Thyroid gland (tissue), 4 donors: Measurements from ENCODE around the gene MAPK1IP1L. TPM values are rescaled to one million over a fixed set of nuclear protein-coding genes. Genes with fewer than 3 reads are reported as not detected.

ENCODE experiments used
- DNase-seq, 2 donors: peaks; one replicate each; pipeline ENCODE4 v3.0.0-alpha.2; 2019
- H3K27ac ChIP-seq, 3 donors: fragments of 200-600 bp; sonication (generic); 1 replicate in 2 of 3; 2 replicates in 1 of 3; pipeline ENCODE4 v1.5.1; 2016 to 2019; ENCODE audit warnings: mild to moderate bottlenecking in 1 of 3, moderate library complexity in 1 of 3
- H3K27me3 ChIP-seq: fragments of 200-600 bp; sonication (generic); one replicate; pipeline ENCODE4 v1.5.1; 2019
- H3K36me3 ChIP-seq, 2 donors: fragments of 200-600 bp; sonication (generic); one replicate each; pipeline ENCODE4 v1.5.1; 2016 to 2019
- H3K4me1 ChIP-seq, 2 donors: fragments of 200-600 bp; sonication (generic); one replicate each; pipeline ENCODE4 v1.5.1; 2017 to 2019
- H3K4me3 ChIP-seq, 3 donors: fragments of 200-600 bp; sonication (generic); replicated peaks in 1 of 3; 1 replicate in 2 of 3; 2 replicates in 1 of 3; pipeline ENCODE4 v1.5.1; 2016; ENCODE audit warnings: mild to moderate bottlenecking in 1 of 3
- H3K9me3 ChIP-seq: fragments of 200-600 bp; sonication (generic); one replicate; pipeline ENCODE4 v1.5.1; 2017
- POLR2A ChIP-seq, 2 donors: fragments of 450-650 bp; IDR thresholded peaks; one replicate each; pipeline ENCODE4 v1.6.1; 2017; ENCODE audit warnings: antibody characterized with exemption in 2 of 2, mild to moderate bottlenecking in 2 of 2, moderate library complexity in 1 of 2
- WGBS, 2 donors: methylation state at CpG; one replicate each; pipeline ENCODE4 v1.1.5; 2017; 5-methylcytosine and 5-hydroxymethylcytosine counted together
- intact Hi-C: fragments of 100-400 bp; cut with DNase I; formaldehyde crosslinking; loops from one replicate; pipeline ENCODE4 v1.15.1; 2023
- total RNA-seq, 4 donors: library from RNA; depleted of rRNA; stranded (reverse); fragments of >200 nt; gene quantifications; one replicate each; pipeline ENCODE4 v1.2.3, GENCODE V29; 2016
- TF ChIP-seq, protein P1 (sequence below), 6 experiments: fragments of 200-600 bp in 3 of 6; fragments of 450-650 bp in 3 of 6; sonication (generic) in 3 of 6; IDR thresholded peaks; one replicate each; pipeline ENCODE4 v1.5.1; 2016 to 2019; ENCODE audit warnings: antibody characterized with exemption in 6 of 6, mild to moderate bottlenecking in 2 of 6, inconsistent platforms in 1 of 6, moderate library complexity in 1 of 6

The MAPK1IP1L gene
- total RNA-seq, 4 donors from 2014 or later: 56.6 to 89.9 (median 69.6) TPM

DNA sequence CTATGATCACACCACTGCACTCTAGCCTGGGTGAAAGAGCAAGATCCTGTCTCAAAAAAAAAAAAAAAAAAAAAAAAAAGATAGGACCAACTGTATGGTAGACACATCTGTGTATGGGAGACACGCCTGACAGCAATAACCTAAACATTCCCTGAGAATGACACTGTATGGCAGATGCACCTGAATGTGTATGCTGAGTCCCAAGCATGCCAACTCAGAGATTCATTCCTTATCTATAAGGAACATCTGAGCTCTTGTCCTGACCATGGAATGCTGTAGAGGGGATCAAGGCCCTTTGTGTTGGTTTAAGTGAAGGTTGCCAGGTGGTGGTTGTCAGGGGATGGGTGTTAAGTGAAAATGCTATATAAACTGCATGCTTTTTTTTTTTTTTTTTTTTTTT is 58.4 kb downstream of the MAPK1IP1L start:
- H3K27ac ChIP-seq: no peak overlapping the region

GRCh38 chr14:55111122-55111708 is 59.8 kb downstream of the MAPK1IP1L start:
- peaks cover 6 to 19% of the 10 kb centered on the region in 2 donors for H3K4me1 ChIP-seq
- H3K4me3 ChIP-seq: no peak overlapping the region
- 94 to 95% methylated on average over 10 of the region's 10 CpGs for WGBS, 2 donors
- H3K36me3 ChIP-seq: no peaks in the 10 kb centered on the region
- H3K9me3 ChIP-seq: no peaks in the 10 kb centered on the region
- DNase-seq: no peak
- no peak for TF ChIP-seq POLR2A (IDR thresholded peaks at IDR 0.05)
- TF ChIP-seq, protein P1, sequence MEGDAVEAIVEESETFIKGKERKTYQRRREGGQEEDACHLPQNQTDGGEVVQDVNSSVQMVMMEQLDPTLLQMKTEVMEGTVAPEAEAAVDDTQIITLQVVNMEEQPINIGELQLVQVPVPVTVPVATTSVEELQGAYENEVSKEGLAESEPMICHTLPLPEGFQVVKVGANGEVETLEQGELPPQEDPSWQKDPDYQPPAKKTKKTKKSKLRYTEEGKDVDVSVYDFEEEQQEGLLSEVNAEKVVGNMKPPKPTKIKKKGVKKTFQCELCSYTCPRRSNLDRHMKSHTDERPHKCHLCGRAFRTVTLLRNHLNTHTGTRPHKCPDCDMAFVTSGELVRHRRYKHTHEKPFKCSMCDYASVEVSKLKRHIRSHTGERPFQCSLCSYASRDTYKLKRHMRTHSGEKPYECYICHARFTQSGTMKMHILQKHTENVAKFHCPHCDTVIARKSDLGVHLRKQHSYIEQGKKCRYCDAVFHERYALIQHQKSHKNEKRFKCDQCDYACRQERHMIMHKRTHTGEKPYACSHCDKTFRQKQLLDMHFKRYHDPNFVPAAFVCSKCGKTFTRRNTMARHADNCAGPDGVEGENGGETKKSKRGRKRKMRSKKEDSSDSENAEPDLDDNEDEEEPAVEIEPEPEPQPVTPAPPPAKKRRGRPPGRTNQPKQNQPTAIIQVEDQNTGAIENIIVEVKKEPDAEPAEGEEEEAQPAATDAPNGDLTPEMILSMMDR (IDR thresholded peaks at IDR 0.05): no peak
- intact Hi-C loops: no loop called here
- H3K27me3 ChIP-seq: no peaks in the 10 kb centered on the region
- H3K27ac ChIP-seq: no peak overlapping the region

More for the DNA sequence above, 58.4 kb downstream of the MAPK1IP1L start:
- DNase-seq: no peak
- intact Hi-C loops: no loop called here
- Histone ChIP-seq H3K4me1 (peaks cover 6 to 29% of the 10 kb centered on the region in 2 donors), H3K36me3 (no peaks in the 10 kb centered on the region), H3K4me3 (no peak overlapping the region), H3K9me3 (no peaks in the 10 kb centered on the region), H3K27me3 (no peaks in the 10 kb centered on the region)
- WGBS, 2 donors: 92 to 100% methylated on average over 1 of the region's 1 CpG
- TF ChIP-seq, protein P1 (IDR thresholded peaks at IDR 0.05): no peak

GRCh38 chr14:55114720-55115119 is 63.3 kb downstream of the MAPK1IP1L start:
- TF ChIP-seq POLR2A (IDR thresholded peaks at IDR 0.05): no peak
- TF ChIP-seq, protein P1 (IDR thresholded peaks at IDR 0.05): no peak
- 84% methylated on average over 2 of the region's 2 CpGs for WGBS, 2 donors
- no peak overlapping the region for H3K4me3 ChIP-seq
- no peaks in the 10 kb centered on the region for H3K36me3 ChIP-seq
- H3K9me3 ChIP-seq: no peaks in the 10 kb centered on the region
- no peak for DNase-seq
- no peaks in the 10 kb centered on the region for H3K27me3 ChIP-seq
- intact Hi-C loops: no loop called here
- peaks cover 0 to 26% of the 10 kb centered on the region in 2 donors for H3K4me1 ChIP-seq
- no peak overlapping the region for H3K27ac ChIP-seq

DNA sequence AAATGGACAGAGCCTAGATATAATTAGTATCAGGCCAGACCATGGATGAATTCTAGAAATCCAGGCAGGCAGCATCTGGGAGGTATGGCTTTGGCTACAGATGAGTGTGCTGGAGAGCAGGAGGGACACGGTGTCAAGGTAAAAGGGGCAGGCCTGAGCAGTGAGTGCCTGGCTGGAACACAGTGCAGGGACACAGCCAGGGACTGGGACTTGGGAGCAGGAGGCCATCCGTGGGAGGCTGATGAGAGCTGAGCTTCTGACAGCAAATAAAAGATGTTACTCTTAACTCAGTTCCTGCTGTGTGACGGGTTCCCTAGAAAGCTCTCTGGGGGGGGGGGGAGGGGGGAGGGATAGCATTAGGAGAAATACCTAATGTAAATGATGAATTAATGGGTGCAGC is 64.0 kb downstream of the MAPK1IP1L start:
- DNase-seq: no peak
- Histone ChIP-seq H3K4me1 (peaks cover 0 to 26% of the 10 kb centered on the region in 2 donors), H3K27ac (no peak overlapping the region)

GRCh38 chr14:55115861-55116245 is 64.4 kb downstream of the MAPK1IP1L start:
- no peaks in the 10 kb centered on the region for H3K27me3 ChIP-seq
- no peak overlapping the region for H3K27ac ChIP-seq
- no peaks in the 10 kb centered on the region for H3K36me3 ChIP-seq
- no peak for DNase-seq
- intact Hi-C loops: no loop called here
- no peak for TF ChIP-seq POLR2A (IDR thresholded peaks at IDR 0.05)
- TF ChIP-seq, protein P1 (IDR thresholded peaks at IDR 0.05): no peak
- no peaks in the 10 kb centered on the region for H3K9me3 ChIP-seq
- 91 to 92% methylated on average over 4 of the region's 4 CpGs for WGBS, 2 donors
- peaks cover 0 to 26% of the 10 kb centered on the region in 2 donors for H3K4me1 ChIP-seq
- H3K4me3 ChIP-seq: no peak overlapping the region

More for the DNA sequence above, 64.0 kb downstream of the MAPK1IP1L start:
- no peaks in the 10 kb centered on the region for H3K27me3 ChIP-seq
- WGBS, 2 donors: 53 to 60% methylated on average over 3 of the region's 3 CpGs
- intact Hi-C loops: no loop called here
- H3K36me3 ChIP-seq: no peaks in the 10 kb centered on the region
- TF ChIP-seq, protein P1 (IDR thresholded peaks at IDR 0.05): no peak
- no peak for TF ChIP-seq POLR2A (IDR thresholded peaks at IDR 0.05)
- H3K9me3 ChIP-seq: no peaks in the 10 kb centered on the region
- H3K4me3 ChIP-seq: no peak overlapping the region
